ENCODE data around the gene FRMD4A. TPM values are rescaled to one million over a fixed set of nuclear protein-coding genes. Genes with fewer than 3 reads are reported as not detected.

FRMD4A gene
- total RNA-seq, 2 donors from 2014 or later: 55.9 to 81.0 TPM

GRCh38 chr10:13801907-13802288 is 528.8 kb downstream of the FRMD4A start:
- TF ChIP-seq CTCF (IDR thresholded peaks at IDR 0.05): no peak
- Histone ChIP-seq H3K9me3 (no peaks in the 10 kb centered on the region), H3K36me3 (no peaks in the 10 kb centered on the region), H3K27me3 (replicated peaks; ENCODE audit: insufficient read depth) (no peaks in the 10 kb centered on the region), H3K4me1 (ENCODE audit: control insufficient read depth in 1 of 2, low read depth in 2 of 2) (no peaks in the 10 kb centered on the region), H3K27ac (no peak overlapping the region), H3K4me3 (no peak overlapping the region)
- DNase-seq (ENCODE audit: low spot score) (no peak), ATAC-seq (ENCODE audit: insufficient number of reproducible peaks, low FRiP score, low read depth) (no peak)

GRCh38 chr10:13801156-13801906 is 529.4 kb downstream of the FRMD4A start:
- Histone ChIP-seq H3K4me3 (no peak overlapping the region), H3K27ac (no peak overlapping the region), H3K27me3 (replicated peaks; ENCODE audit: insufficient read depth) (no peaks in the 10 kb centered on the region), H3K4me1 (ENCODE audit: control insufficient read depth in 1 of 2, low read depth in 2 of 2) (no peaks in the 10 kb centered on the region), H3K9me3 (no peaks in the 10 kb centered on the region), H3K36me3 (no peaks in the 10 kb centered on the region)
- ATAC-seq (ENCODE audit: insufficient number of reproducible peaks, low FRiP score, low read depth) (no peak), DNase-seq (ENCODE audit: low spot score) (no peak)
- no peak for TF ChIP-seq CTCF (IDR thresholded peaks at IDR 0.05)

GRCh38 chr10:13797164-13797563 is 533.6 kb downstream of the FRMD4A start:
- TF ChIP-seq CTCF (IDR thresholded peaks at IDR 0.05): no peak
- H3K9me3 ChIP-seq: no peaks in the 10 kb centered on the region
- DNase-seq (ENCODE audit: low spot score) (no peak), ATAC-seq (ENCODE audit: insufficient number of reproducible peaks, low FRiP score, low read depth) (no peak)
- H3K27ac ChIP-seq: no peak overlapping the region
- no peaks in the 10 kb centered on the region for H3K4me1 ChIP-seq (ENCODE audit: control insufficient read depth in 1 of 2, low read depth in 2 of 2)
- no peak overlapping the region for H3K4me3 ChIP-seq
- no peaks in the 10 kb centered on the region for H3K27me3 ChIP-seq (replicated peaks; ENCODE audit: insufficient read depth)
- peaks cover 6% of the 10 kb centered on the region for H3K36me3 ChIP-seq

- no peak for TF ChIP-seq CTCF (IDR thresholded peaks at IDR 0.05)
- Histone ChIP-seq H3K4me3 (no peak overlapping the region), H3K9me3 (no peaks in the 10 kb centered on the region), H3K36me3 (peaks cover 6% of the 10 kb centered on the region), H3K4me1 (ENCODE audit: control insufficient read depth in 1 of 2, low read depth in 2 of 2) (no peaks in the 10 kb centered on the region), H3K27me3 (replicated peaks; ENCODE audit: insufficient read depth) (no peaks in the 10 kb centered on the region), H3K27ac (no peak overlapping the region)
- ATAC-seq (ENCODE audit: insufficient number of reproducible peaks, low FRiP score, low read depth) (no peak), DNase-seq (ENCODE audit: low spot score) (no peak)
Observed at GRCh38 chr10:13795653-13796555, 534.8 kb downstream of the FRMD4A start.

- DNase-seq (ENCODE audit: low spot score) (no peak), ATAC-seq (ENCODE audit: insufficient number of reproducible peaks, low FRiP score, low read depth) (no peak)
- H3K9me3 ChIP-seq: no peaks in the 10 kb centered on the region
- peaks cover 6% of the 10 kb centered on the region for H3K36me3 ChIP-seq
- H3K27me3 ChIP-seq (replicated peaks; ENCODE audit: insufficient read depth): no peaks in the 10 kb centered on the region
- TF ChIP-seq CTCF (IDR thresholded peaks at IDR 0.05): no peak
- H3K4me3 ChIP-seq: no peak overlapping the region
- H3K4me1 ChIP-seq (ENCODE audit: control insufficient read depth in 1 of 2, low read depth in 2 of 2): peaks cover 0 to 2% of the 10 kb centered on the region in 2 donors
- no peak overlapping the region for H3K27ac ChIP-seq
Observed at GRCh38 chr10:13794992-13795612, 535.6 kb downstream of the FRMD4A start.
